ENCODE data around the gene CDK5R2.

DNA sequence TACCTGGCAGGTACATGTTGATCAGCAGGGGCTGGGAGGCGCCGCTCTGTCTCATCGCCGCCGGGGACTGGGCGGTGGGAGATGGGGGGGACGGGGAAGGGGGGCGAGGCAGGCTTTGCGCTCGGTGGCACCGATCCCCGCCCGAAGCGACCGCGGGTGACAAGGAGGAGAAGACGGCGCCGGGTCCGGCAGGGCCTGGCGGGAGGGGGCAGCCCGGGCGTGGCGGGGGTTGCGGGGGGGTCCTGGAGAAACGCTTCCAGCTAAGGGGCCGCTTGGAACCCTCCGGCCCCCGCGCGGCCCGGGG is 25.5 kb downstream of the CDK5R2 start, which contains the start of gene FEV:
- TF ChIP-seq, protein P1, sequence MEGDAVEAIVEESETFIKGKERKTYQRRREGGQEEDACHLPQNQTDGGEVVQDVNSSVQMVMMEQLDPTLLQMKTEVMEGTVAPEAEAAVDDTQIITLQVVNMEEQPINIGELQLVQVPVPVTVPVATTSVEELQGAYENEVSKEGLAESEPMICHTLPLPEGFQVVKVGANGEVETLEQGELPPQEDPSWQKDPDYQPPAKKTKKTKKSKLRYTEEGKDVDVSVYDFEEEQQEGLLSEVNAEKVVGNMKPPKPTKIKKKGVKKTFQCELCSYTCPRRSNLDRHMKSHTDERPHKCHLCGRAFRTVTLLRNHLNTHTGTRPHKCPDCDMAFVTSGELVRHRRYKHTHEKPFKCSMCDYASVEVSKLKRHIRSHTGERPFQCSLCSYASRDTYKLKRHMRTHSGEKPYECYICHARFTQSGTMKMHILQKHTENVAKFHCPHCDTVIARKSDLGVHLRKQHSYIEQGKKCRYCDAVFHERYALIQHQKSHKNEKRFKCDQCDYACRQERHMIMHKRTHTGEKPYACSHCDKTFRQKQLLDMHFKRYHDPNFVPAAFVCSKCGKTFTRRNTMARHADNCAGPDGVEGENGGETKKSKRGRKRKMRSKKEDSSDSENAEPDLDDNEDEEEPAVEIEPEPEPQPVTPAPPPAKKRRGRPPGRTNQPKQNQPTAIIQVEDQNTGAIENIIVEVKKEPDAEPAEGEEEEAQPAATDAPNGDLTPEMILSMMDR (IDR thresholded peaks at IDR 0.05; ENCODE audit: insufficient read depth, low read length), result no peak
- TF ChIP-seq POLR2AphosphoS5 (IDR thresholded peaks at IDR 0.05; ENCODE audit: low read depth), result no peak
